Prostate gland (tissue), 2 donors: ENCODE data around the gene LUC7L.

Experiments
- POLR2A ChIP-seq: fragments of 450-650 bp; IDR thresholded peaks from one replicate; pipeline ENCODE4 v1.6.1; 2016; ENCODE audit warnings: antibody characterized with exemption, mild to moderate bottlenecking
- TF ChIP-seq, protein P1 (sequence below), 4 experiments: fragments of 200-600 bp in 2 of 4; fragments of 450-650 bp in 2 of 4; sonication (generic) in 2 of 4; IDR thresholded peaks; 1 replicate in 3 of 4; 2 replicates in 1 of 4; pipeline ENCODE4 v1.5.1; 2016 to 2019; ENCODE audit warnings: antibody characterized with exemption in 4 of 4, mild to moderate bottlenecking in 2 of 4, moderate library complexity in 2 of 4

DNA sequence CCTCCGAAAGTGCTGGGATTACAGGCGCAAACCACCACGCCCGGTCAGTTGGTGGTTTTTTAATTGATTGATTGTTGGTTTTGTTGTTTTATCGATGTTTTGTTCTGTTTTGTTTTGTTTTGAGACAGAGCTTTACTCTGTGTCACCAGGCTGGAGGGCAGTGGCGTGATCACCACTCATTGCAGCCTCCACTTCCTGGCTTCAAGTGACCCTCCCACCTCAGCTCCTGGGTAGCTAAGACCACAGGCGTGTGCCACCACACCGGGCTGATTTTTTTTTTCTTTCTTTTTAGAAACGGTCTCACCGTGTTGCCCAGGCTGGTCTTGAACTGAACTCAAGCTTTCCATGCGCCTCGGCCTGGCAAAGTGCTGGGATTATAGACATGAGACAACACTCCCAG is 17.8 kb upstream of the LUC7L start:
- TF ChIP-seq POLR2A = no peak
- TF ChIP-seq, protein P1, sequence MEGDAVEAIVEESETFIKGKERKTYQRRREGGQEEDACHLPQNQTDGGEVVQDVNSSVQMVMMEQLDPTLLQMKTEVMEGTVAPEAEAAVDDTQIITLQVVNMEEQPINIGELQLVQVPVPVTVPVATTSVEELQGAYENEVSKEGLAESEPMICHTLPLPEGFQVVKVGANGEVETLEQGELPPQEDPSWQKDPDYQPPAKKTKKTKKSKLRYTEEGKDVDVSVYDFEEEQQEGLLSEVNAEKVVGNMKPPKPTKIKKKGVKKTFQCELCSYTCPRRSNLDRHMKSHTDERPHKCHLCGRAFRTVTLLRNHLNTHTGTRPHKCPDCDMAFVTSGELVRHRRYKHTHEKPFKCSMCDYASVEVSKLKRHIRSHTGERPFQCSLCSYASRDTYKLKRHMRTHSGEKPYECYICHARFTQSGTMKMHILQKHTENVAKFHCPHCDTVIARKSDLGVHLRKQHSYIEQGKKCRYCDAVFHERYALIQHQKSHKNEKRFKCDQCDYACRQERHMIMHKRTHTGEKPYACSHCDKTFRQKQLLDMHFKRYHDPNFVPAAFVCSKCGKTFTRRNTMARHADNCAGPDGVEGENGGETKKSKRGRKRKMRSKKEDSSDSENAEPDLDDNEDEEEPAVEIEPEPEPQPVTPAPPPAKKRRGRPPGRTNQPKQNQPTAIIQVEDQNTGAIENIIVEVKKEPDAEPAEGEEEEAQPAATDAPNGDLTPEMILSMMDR (IDR thresholded peaks at IDR 0.05) = no peak
